Measurements from ENCODE around the gene MED25.
A peak's percentile ranks its signal among the peaks of the same experiment; 100 is the strongest.

MED25 gene

GRCh38 chr19:49875177-49875576 is 57.1 kb downstream of the MED25 start:
- DNase-seq = no peak

- DNase-seq = peak; percentile 68
Measured at GRCh38 chr19:49875857-49876421, 57.9 kb downstream of the MED25 start.

GRCh38 chr19:49876422-49877019 is 58.4 kb downstream of the MED25 start:
- DNase-seq = peak; percentile 99

GRCh38 chr19:49877020-49877878 is 59.2 kb downstream of the MED25 start, which contains the start of the genes AKT1S1 and TBC1D17:
TSS of gene AKT1S1 (minus strand) at chr19:49877355. CDS start at chr19:49873295, 4,060 bp downstream.
TSS of gene TBC1D17 (plus strand) at chr19:49877702. CDS start at chr19:49877724, 22 bp downstream.
- peak; percentile 99 for DNase-seq

- peak; percentile 99 for DNase-seq
Measured at GRCh38 chr19:49877879-49878743, 60.0 kb downstream of the MED25 start.

- DNase-seq = no peak
Measured at GRCh38 chr19:49878744-49879070, 60.6 kb downstream of the MED25 start.

GRCh38 chr19:49879243-49879963 is 61.3 kb downstream of the MED25 start:
- no peak for DNase-seq

GRCh38 chr19:49880162-49880869 is 62.2 kb downstream of the MED25 start:
- DNase-seq = no peak

- DNase-seq = no peak
Measured at GRCh38 chr19:49881186-49881585, 63.1 kb downstream of the MED25 start.

- no peak for DNase-seq
Measured at GRCh38 chr19:49881672-49882394, 63.7 kb downstream of the MED25 start.

GRCh38 chr19:49882643-49883042 is 64.6 kb downstream of the MED25 start:
- no peak for DNase-seq

GRCh38 chr19:49883094-49883493 is 65.0 kb downstream of the MED25 start:
- no peak for DNase-seq

GRCh38 chr19:49884109-49884508 is 66.0 kb downstream of the MED25 start:
- DNase-seq = no peak

- no peak for DNase-seq
Measured at GRCh38 chr19:49884760-49885159, 66.7 kb downstream of the MED25 start.

Data from CD4-positive, alpha-beta T cell treated with Interleukin-6 for 4 hours (primary cell).